HCT116 (cell line): ENCODE results near the gene BCR. TPM values are rescaled to one million over a fixed set of nuclear protein-coding genes. Genes with fewer than 3 reads are reported as not detected.

Experiments
- ATAC-seq: fragments of 200-7000 bp; cut with Tn5 transposase; 2 replicates; pipeline ENCODE4 v1.9.1; 2020; ENCODE audit warnings: mild to moderate bottlenecking, moderate library complexity
- BruUV-seq: library from RNA; stranded (reverse); fragments of 400-500 nt; replicated peaks from 2 replicates; lab custom pipeline; 2021; lab: Mats Ljungman, UMichigan
- CTCF ChIA-PET: fragments of 300-600 bp; sonication (Branson Sonifier 250); formaldehyde crosslinking; loops from one replicate; lab custom pipeline; 2021; ENCODE audit warnings: antibody characterized with exemption; lab: Charles Lee
- POLR2A ChIA-PET: fragments of 300-600, 350-600 bp; sonication (Branson Sonifier 250); formaldehyde crosslinking; loops from one replicate; lab custom pipeline; 2021; ENCODE audit warnings: antibody characterized with exemption; lab: Charles Lee
- RAD21 ChIA-PET, 2 experiments: fragments of 300-600 bp; sonication (Branson Sonifier 250); formaldehyde crosslinking; loops; one replicate each; lab custom pipeline; 2023; ENCODE audit warnings: low total read pairs in 2 of 2; ENCODE audit not compliant: uncharacterized antibody in 2 of 2, unreplicated experiment in 2 of 2, low non-redundant PET in 1 of 2; lab: Charles Lee
- DNase-seq: peaks from one replicate; pipeline ENCODE4 v3.0.0-alpha.2; 2010; ENCODE audit warnings: low read depth, low spot score
- H2AFZ ChIP-seq: fragments of 200-600 bp; shearing (Covaris generic), sonication (generic); 2 replicates; pipeline ENCODE4 v1.6.1; 2017; ENCODE audit warnings: low read depth, mixed run types, mixed read lengths, antibody characterized with exemption, low read length; ENCODE audit not compliant: poor library complexity, severe bottlenecking
- H3K27ac ChIP-seq: 2 replicates; pipeline ENCODE4 v1.5.1; 2012; ENCODE audit warnings: low read depth, low read length
- H3K27me3 ChIP-seq: fragments of 200-600 bp; sonication (generic); 2 replicates; pipeline ENCODE4 v1.6.1; 2016; ENCODE audit warnings: mixed run types, low read length, mixed read lengths; ENCODE audit not compliant: insufficient read depth
- H3K36me3 ChIP-seq, 2 experiments: fragments of 200-500 bp in 1 of 2; fragments of 200-600 bp in 1 of 2; sonication (Bioruptor generic) in 1 of 2; sonication (generic) in 1 of 2; 2 replicates each; pipeline versions ENCODE4 v1.5.1 to v1.6.1; 2014 to 2016; ENCODE audit warnings: low read length in 2 of 2, inconsistent platforms in 1 of 2, mixed read lengths in 1 of 2, mixed run types in 1 of 2; ENCODE audit not compliant: insufficient read depth in 2 of 2, control insufficient read depth in 1 of 2
- H3K4me1 ChIP-seq, 2 experiments: fragments of 200-600 bp in 1 of 2; sonication (generic) in 1 of 2; 2 replicates each; pipeline versions ENCODE4 v1.5.1 to v1.6.1; 2012 to 2017; ENCODE audit warnings: low read length in 2 of 2, inconsistent platforms in 1 of 2, mild to moderate bottlenecking in 1 of 2, mixed read lengths in 1 of 2, mixed run types in 1 of 2, moderate library complexity in 1 of 2; ENCODE audit not compliant: insufficient read depth in 2 of 2, control insufficient read depth in 1 of 2
- H3K4me2 ChIP-seq: fragments of 200-600 bp; sonication (generic); 2 replicates; pipeline ENCODE4 v1.6.1; 2017; ENCODE audit warnings: mixed run types, low read length, mixed read lengths
- H3K4me3 ChIP-seq, 2 experiments: fragments of 200-600 bp in 1 of 2; sonication (generic) in 1 of 2; replicated peaks in 1 of 2; 2 replicates each; pipeline ENCODE4 v1.5.1; 2011 to 2016; ENCODE audit warnings: low read length in 2 of 2, control low read depth in 1 of 2, low read depth in 1 of 2, mild to moderate bottlenecking in 1 of 2, mixed read lengths in 1 of 2, mixed run types in 1 of 2
- H3K79me2 ChIP-seq: fragments of 200-600 bp; sonication (generic); 2 replicates; pipeline ENCODE4 v1.6.1; 2017; ENCODE audit warnings: mild to moderate bottlenecking, mixed run types, low read length, moderate library complexity, mixed read lengths; ENCODE audit not compliant: insufficient read depth
- H3K9ac ChIP-seq: fragments of 200-600 bp; sonication (generic); 2 replicates; pipeline ENCODE4 v1.6.1; 2016; ENCODE audit warnings: low read length, mixed read lengths
- H3K9me2 ChIP-seq: fragments of 200-600 bp; sonication (generic), shearing (Covaris generic); 2 replicates; pipeline ENCODE4 v1.6.1; 2017; ENCODE audit warnings: mixed run types, mild to moderate bottlenecking, moderate library complexity; ENCODE audit not compliant: insufficient read depth
- H3K9me3 ChIP-seq, 2 experiments: fragments of 200-500 bp in 1 of 2; fragments of 200-600 bp in 1 of 2; sonication (Bioruptor generic) in 1 of 2; sonication (generic) in 1 of 2; 2 replicates each; pipeline ENCODE4 v1.6.1; 2014 to 2017; ENCODE audit warnings: low read length in 2 of 2, mixed read lengths in 2 of 2, inconsistent platforms in 1 of 2, low read depth in 1 of 2, mild to moderate bottlenecking in 1 of 2, mixed run types in 1 of 2, moderate library complexity in 1 of 2; ENCODE audit not compliant: control insufficient read depth in 1 of 2, insufficient read depth in 1 of 2
- H4K20me1 ChIP-seq: fragments of 200-600 bp; sonication (generic), shearing (Covaris generic); 2 replicates; pipeline ENCODE4 v1.6.1; 2017; ENCODE audit warnings: mixed run types, mild to moderate bottlenecking, moderate library complexity; ENCODE audit not compliant: insufficient read depth
- CBX3 ChIP-seq: IDR thresholded peaks from 2 replicates; pipeline ENCODE4 v1.6.1; 2012; ENCODE audit warnings: low read depth
- EGR1 ChIP-seq: IDR thresholded peaks from 2 replicates; pipeline ENCODE4 v1.6.1; 2012; ENCODE audit warnings: low read depth
- EZH2 ChIP-seq: fragments of 200-600 bp; sonication (generic); IDR thresholded peaks from 2 replicates; pipeline ENCODE4 v1.6.1; 2017; ENCODE audit warnings: antibody characterized with exemption, mixed run types
- EZH2phosphoT487 ChIP-seq: fragments of 200-600 bp; IDR thresholded peaks from 2 replicates; pipeline ENCODE4 v1.6.1; 2018; ENCODE audit warnings: antibody characterized with exemption, borderline replicate concordance
- FOSL1 ChIP-seq: IDR thresholded peaks from 2 replicates; pipeline ENCODE4 v1.6.1; 2012; ENCODE audit warnings: low read depth
- JUND ChIP-seq: IDR thresholded peaks from 2 replicates; pipeline ENCODE4 v1.6.1; 2012
- POLR2AphosphoS5 ChIP-seq: IDR thresholded peaks from 2 replicates; pipeline ENCODE4 v1.6.1; 2011; ENCODE audit warnings: mild to moderate bottlenecking, low read depth, low read length, moderate library complexity
- RAD21 ChIP-seq: IDR thresholded peaks from 2 replicates; pipeline ENCODE4 v1.6.1; 2012; ENCODE audit warnings: low read depth, mild to moderate bottlenecking
- SIN3A ChIP-seq: IDR thresholded peaks from 2 replicates; pipeline ENCODE4 v1.6.1; 2012; ENCODE audit warnings: low read depth
- SP1 ChIP-seq: IDR thresholded peaks from 2 replicates; pipeline ENCODE4 v1.6.1; 2012; ENCODE audit warnings: low read depth
- SRF ChIP-seq: IDR thresholded peaks from 2 replicates; pipeline ENCODE4 v1.6.1; 2012; ENCODE audit warnings: low read depth
- TCF7L2 ChIP-seq: IDR thresholded peaks from 2 replicates; pipeline ENCODE4 v1.7.0; 2011; ENCODE audit warnings: borderline replicate concordance, inconsistent platforms; ENCODE audit not compliant: insufficient read depth, insufficient read length; ENCODE audit errors: extremely low read depth
- ZFX ChIP-seq: fragments of 450-650 bp; IDR thresholded peaks from 2 replicates; pipeline ENCODE4 v1.6.1; 2017
- ZNF274 ChIP-seq: fragments of 200-500 bp; sonication (Bioruptor generic); IDR thresholded peaks from 2 replicates; pipeline ENCODE4 v1.6.1; 2014; ENCODE audit warnings: mild to moderate bottlenecking, low read depth, low read length, inconsistent platforms
- intact Hi-C: fragments of 100-400 bp; cut with micrococcal nuclease; formaldehyde crosslinking; loops from 2 replicates; pipeline ENCODE4 v1.10.0; 2022
- total RNA-seq: library from RNA; stranded (reverse); gene quantifications from one replicate; pipeline ENCODE4 v1.2.1, GENCODE V29; 2021; ENCODE audit not compliant: unreplicated experiment
- TF ChIP-seq, protein P1 (sequence below), 3 experiments: fragments of 200-600 bp in 1 of 3; sonication (generic) in 1 of 3; IDR thresholded peaks in 2 of 3; conservative IDR thresholded peaks in 1 of 3; 2 replicates each; pipeline ENCODE4 v1.5.1; 2012 to 2017; ENCODE audit warnings: low read depth in 2 of 3, low read length in 2 of 3, antibody characterized with exemption in 1 of 3, borderline replicate concordance in 1 of 3, control low read depth in 1 of 3, mild to moderate bottlenecking in 1 of 3, mixed read lengths in 1 of 3, mixed run types in 1 of 3, moderate library complexity in 1 of 3; ENCODE audit not compliant: insufficient read depth in 1 of 3
- TF ChIP-seq, protein P2 (sequence below): IDR thresholded peaks from 2 replicates; pipeline ENCODE4 v1.6.1; 2011; ENCODE audit warnings: mild to moderate bottlenecking, low read length, moderate library complexity; ENCODE audit not compliant: insufficient replicate concordance; ENCODE audit errors: extremely low read depth
- TF ChIP-seq, protein P3 (sequence below): IDR thresholded peaks from 2 replicates; pipeline ENCODE4 v1.6.1; 2012; ENCODE audit warnings: low read depth
- TF ChIP-seq, protein P4 (sequence below): IDR thresholded peaks from 2 replicates; pipeline ENCODE4 v1.6.1; 2012
- TF ChIP-seq, protein P5 (sequence below): IDR thresholded peaks from 2 replicates; pipeline ENCODE4 v1.6.1; 2012

Gene BCR
- total RNA-seq, 1 experiment from 2014 or later = 39.7 TPM

DNA sequence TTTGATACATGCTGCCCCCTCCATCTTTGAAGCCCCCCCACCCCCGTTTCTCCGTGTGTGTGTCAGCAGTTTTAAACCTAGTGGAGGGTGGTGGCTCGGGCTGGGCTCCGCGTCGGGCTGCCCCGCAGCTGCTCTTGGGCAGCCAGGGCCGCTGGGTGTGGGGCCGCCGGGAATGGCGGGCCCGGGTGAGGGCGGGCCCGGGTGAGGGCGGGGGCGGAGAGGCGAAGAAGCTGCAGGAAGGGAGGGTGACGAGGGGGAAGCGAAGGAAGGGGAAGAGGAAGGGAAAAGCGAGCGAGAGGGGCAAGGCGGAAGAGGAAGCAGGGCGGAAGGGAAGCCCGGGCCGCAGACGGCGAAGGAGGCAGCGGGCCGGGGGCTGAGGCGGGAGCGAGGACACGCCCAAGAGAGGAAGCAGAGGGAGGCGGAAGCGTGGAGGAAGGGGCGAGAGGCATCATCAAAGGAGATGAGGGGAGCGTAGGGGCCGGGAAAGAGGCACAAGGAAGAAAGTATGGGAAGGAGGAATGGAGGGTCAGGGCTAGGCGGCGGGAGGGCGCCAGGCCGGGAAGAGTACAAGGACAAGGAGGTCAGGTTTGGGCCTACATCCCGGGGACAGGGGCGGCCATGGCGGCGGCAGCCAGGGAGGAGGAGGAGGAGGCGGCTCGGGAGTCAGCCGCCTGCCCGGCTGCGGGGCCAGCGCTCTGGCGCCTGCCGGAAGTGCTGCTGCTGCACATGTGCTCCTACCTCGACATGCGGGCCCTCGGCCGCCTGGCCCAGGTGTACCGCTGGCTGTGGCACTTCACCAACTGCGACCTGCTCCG is 82.4 kb downstream of the BCR start:
- Histone ChIP-seq H3K9ac (no peak overlapping the region), H3K9me2 (no peaks in the 10 kb centered on the region), H3K4me2 (no peak overlapping the region), H2AFZ (no peak overlapping the region), H3K27me3 (no peaks in the 10 kb centered on the region), H3K36me3 (peaks cover 17 to 24% of the 10 kb centered on the region in 2 experiments), H3K4me1 (no peaks in the 10 kb centered on the region), H3K9me3 (no peaks in the 10 kb centered on the region), H3K27ac (no peak overlapping the region), H4K20me1 (no peaks in the 10 kb centered on the region), H3K79me2 (peaks cover 7% of the 10 kb centered on the region; the same call in 1 of the 2 replicates), H3K4me3 (no peak overlapping the region)
- intact Hi-C loops = no loop called here
- ATAC-seq (no peak), DNase-seq (no peak)
- BruUV-seq = no TSS peak
- RAD21 ChIA-PET = no interaction called here
- TF ChIP-seq ZFX (no peak), CBX3 (no peak), SRF (no peak), ZNF274 (no peak), POLR2AphosphoS5 (no peak), SP1 (no peak), RAD21 (no peak), EZH2phosphoT487 (no peak), EZH2 (no peak), SIN3A (no peak), FOSL1 (no peak), EGR1 (no peak), TCF7L2 (no peak), JUND (no peak)
- TF ChIP-seq, protein P1, sequence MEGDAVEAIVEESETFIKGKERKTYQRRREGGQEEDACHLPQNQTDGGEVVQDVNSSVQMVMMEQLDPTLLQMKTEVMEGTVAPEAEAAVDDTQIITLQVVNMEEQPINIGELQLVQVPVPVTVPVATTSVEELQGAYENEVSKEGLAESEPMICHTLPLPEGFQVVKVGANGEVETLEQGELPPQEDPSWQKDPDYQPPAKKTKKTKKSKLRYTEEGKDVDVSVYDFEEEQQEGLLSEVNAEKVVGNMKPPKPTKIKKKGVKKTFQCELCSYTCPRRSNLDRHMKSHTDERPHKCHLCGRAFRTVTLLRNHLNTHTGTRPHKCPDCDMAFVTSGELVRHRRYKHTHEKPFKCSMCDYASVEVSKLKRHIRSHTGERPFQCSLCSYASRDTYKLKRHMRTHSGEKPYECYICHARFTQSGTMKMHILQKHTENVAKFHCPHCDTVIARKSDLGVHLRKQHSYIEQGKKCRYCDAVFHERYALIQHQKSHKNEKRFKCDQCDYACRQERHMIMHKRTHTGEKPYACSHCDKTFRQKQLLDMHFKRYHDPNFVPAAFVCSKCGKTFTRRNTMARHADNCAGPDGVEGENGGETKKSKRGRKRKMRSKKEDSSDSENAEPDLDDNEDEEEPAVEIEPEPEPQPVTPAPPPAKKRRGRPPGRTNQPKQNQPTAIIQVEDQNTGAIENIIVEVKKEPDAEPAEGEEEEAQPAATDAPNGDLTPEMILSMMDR (IDR thresholded peaks at IDR 0.05 in 2 of 3, conservative IDR thresholded peaks at IDR 0.05 in 1 of 3; ENCODE audit: borderline replicate concordance in 1 of 3, insufficient read depth in 1 of 3, low read depth in 2 of 3, low read length in 2 of 3) = no peak
- TF ChIP-seq, protein P2, sequence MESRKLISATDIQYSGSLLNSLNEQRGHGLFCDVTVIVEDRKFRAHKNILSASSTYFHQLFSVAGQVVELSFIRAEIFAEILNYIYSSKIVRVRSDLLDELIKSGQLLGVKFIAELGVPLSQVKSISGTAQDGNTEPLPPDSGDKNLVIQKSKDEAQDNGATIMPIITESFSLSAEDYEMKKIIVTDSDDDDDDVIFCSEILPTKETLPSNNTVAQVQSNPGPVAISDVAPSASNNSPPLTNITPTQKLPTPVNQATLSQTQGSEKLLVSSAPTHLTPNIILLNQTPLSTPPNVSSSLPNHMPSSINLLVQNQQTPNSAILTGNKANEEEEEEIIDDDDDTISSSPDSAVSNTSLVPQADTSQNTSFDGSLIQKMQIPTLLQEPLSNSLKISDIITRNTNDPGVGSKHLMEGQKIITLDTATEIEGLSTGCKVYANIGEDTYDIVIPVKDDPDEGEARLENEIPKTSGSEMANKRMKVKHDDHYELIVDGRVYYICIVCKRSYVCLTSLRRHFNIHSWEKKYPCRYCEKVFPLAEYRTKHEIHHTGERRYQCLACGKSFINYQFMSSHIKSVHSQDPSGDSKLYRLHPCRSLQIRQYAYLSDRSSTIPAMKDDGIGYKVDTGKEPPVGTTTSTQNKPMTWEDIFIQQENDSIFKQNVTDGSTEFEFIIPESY = no peak
- TF ChIP-seq, protein P3, sequence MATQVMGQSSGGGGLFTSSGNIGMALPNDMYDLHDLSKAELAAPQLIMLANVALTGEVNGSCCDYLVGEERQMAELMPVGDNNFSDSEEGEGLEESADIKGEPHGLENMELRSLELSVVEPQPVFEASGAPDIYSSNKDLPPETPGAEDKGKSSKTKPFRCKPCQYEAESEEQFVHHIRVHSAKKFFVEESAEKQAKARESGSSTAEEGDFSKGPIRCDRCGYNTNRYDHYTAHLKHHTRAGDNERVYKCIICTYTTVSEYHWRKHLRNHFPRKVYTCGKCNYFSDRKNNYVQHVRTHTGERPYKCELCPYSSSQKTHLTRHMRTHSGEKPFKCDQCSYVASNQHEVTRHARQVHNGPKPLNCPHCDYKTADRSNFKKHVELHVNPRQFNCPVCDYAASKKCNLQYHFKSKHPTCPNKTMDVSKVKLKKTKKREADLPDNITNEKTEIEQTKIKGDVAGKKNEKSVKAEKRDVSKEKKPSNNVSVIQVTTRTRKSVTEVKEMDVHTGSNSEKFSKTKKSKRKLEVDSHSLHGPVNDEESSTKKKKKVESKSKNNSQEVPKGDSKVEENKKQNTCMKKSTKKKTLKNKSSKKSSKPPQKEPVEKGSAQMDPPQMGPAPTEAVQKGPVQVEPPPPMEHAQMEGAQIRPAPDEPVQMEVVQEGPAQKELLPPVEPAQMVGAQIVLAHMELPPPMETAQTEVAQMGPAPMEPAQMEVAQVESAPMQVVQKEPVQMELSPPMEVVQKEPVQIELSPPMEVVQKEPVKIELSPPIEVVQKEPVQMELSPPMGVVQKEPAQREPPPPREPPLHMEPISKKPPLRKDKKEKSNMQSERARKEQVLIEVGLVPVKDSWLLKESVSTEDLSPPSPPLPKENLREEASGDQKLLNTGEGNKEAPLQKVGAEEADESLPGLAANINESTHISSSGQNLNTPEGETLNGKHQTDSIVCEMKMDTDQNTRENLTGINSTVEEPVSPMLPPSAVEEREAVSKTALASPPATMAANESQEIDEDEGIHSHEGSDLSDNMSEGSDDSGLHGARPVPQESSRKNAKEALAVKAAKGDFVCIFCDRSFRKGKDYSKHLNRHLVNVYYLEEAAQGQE = no peak
- TF ChIP-seq, protein P4, sequence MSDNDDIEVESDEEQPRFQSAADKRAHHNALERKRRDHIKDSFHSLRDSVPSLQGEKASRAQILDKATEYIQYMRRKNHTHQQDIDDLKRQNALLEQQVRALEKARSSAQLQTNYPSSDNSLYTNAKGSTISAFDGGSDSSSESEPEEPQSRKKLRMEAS = no peak
- TF ChIP-seq, protein P5, sequence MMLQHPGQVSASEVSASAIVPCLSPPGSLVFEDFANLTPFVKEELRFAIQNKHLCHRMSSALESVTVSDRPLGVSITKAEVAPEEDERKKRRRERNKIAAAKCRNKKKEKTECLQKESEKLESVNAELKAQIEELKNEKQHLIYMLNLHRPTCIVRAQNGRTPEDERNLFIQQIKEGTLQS = no peak
- CTCF ChIA-PET = no interaction called here
- POLR2A ChIA-PET = no interaction called here
